HG03520 (cell line): ENCODE measurements around the gene OR4D6.

Experiments
- ATAC-seq: cut with Tn5 transposase; IDR thresholded peaks from one replicate; pipeline ENCODE4 v1.9.1; 2021; ENCODE audit warnings: mild to moderate bottlenecking, moderate library complexity; ENCODE audit not compliant: unreplicated experiment

Gene OR4D6

GRCh38 chr11:59503276-59503675 is 46.5 kb downstream of the OR4D6 start, which contains the start of gene OR4D11:
TSS of gene OR4D11 (plus strand) at chr11:59503576. CDS start at chr11:59503576, 0 bp downstream.
- ATAC-seq = no peak
